GM12875 (cell line): Measurements from ENCODE around the gene RELN.

Experiments used
- H3K4me3 ChIP-seq: one replicate; pipeline ENCODE4 v1.5.1; 2011; ENCODE audit warnings: low read depth, low read length, control low read depth
- TF ChIP-seq, protein P1 (sequence below): IDR thresholded peaks from 2 replicates; pipeline ENCODE4 v1.5.1; 2011; ENCODE audit warnings: low read depth, mild to moderate bottlenecking, control low read depth, inconsistent platforms, low read length, moderate library complexity, borderline replicate concordance; ENCODE audit not compliant: insufficient read depth

RELN gene

DNA sequence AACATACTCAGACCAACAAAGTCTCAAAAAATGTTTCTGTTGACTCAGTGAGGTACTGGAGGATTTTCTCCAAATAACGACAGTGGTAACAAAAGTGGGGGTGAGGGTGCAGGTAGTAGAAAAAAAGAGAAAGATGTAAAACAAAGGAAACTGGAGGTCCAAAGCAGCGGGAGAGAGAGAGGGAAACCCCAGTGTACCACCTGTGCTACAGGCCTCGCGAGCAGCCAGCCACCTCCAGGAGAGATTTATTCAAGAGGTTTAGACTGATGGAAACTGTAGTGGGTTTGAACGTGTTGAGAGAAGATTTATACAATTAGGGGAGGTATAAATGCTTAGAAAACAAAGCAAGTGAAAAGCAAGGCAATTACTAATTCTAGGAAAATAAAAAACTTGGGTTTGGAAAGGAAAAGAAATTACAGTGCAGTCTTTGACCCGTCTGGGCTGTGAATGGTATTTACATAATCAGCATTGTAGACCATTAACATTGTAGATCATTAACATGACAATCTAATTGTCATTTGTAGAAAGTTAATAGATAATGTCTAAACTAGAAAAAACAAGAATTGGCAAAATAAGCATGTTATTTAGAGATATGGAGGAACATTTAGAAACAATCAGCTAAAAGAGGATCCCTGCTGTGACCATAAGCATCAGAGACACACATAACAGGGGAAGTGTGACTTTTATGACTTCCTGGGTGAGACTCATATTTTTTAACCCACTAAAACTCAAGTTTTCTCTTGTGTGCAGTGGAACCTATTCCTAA, 180.0 kb downstream of the RELN start:
- H3K4me3 ChIP-seq, result no peak overlapping the region
- TF ChIP-seq, protein P1, sequence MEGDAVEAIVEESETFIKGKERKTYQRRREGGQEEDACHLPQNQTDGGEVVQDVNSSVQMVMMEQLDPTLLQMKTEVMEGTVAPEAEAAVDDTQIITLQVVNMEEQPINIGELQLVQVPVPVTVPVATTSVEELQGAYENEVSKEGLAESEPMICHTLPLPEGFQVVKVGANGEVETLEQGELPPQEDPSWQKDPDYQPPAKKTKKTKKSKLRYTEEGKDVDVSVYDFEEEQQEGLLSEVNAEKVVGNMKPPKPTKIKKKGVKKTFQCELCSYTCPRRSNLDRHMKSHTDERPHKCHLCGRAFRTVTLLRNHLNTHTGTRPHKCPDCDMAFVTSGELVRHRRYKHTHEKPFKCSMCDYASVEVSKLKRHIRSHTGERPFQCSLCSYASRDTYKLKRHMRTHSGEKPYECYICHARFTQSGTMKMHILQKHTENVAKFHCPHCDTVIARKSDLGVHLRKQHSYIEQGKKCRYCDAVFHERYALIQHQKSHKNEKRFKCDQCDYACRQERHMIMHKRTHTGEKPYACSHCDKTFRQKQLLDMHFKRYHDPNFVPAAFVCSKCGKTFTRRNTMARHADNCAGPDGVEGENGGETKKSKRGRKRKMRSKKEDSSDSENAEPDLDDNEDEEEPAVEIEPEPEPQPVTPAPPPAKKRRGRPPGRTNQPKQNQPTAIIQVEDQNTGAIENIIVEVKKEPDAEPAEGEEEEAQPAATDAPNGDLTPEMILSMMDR, result no peak

DNA sequence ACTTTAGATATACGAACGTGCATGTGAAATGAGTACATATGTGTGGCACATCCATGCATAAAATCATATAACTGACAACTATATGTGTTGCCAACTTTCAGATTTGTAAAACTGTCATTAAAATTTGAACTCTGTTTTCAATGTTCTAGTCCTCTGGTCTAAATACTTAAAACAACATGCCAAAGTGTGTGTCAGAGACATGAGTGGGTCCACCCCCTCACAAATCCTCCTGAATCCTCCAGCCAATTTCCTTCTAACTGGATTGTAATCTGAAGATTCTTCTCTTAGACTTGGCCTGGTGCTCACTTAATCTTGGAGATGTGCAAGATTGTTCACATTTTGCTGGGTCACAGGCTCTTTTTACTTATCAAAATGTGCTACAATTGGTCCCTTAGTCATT, 184.1 kb downstream of the RELN start:
- H3K4me3 ChIP-seq, result no peak overlapping the region
- TF ChIP-seq, protein P1, result no peak

DNA sequence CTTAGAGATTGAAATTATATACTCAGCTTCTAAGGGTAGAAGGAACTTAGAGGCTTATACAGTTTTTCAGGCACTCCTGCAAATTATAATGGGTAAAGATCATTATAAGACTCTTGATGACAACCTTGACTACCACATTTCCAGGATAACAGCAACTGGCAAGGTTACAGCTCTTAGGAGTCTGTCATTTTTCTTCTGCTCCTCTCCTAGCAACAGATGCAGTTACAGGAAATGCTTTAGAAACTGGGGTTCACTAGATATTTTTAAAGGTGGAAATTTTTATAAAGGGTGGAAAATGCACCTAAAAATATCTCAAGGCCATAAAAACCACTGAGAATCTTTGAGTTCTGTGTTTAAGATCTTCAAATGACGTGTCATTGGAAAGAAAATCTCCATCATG, 185.8 kb downstream of the RELN start:
- TF ChIP-seq, protein P1, result no peak
- no peak overlapping the region for H3K4me3 ChIP-seq

DNA sequence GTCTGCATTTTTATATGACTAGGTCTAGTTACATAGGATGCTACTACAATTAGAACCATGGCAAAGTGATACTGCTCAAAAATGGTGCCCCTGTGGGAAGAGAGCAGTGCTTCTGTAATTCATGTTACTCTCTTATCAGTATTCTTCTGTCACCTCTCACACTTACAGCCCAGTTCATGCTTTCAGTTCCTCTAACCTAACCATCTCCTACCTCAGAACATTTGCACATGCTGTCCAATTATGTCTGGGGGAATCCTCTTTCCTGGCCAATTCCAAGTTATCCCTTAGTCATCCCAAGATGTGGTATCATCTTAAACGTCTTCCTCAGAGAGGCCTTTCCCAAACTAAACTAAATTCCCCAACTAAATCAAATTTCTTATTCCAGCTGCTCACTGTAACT, 190.2 kb downstream of the RELN start:
- H3K4me3 ChIP-seq, result no peak overlapping the region
- TF ChIP-seq, protein P1, result no peak

DNA sequence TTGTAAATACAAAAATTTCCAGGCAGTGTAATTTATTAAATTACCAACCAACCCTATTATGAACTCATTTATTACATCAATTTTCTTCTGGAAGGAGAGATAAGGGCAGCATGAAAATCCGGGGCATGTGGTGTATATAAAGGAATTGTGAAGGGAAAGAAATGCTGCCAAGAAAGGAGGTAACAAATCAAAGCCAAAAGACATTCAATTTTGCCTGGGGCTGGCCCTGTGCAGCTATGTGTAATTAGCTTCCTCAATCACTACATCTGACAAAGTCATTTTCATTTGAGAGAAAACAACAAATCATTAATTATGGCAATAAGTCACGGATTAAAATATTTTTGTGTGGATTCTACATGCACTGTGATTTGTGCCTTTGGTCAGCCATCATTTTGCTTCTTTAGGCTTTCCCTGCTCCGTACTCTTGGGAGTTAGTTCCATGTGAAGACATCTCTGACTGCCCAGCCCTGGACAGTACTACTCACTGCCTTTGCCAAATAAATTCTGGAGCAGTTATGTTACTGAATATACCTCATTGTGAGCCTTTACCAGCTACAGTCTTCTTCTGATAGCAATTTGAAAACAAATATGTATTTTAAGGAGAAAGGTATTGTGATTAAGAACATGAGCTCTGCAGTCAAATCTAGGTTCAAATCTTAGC, 191.7 kb downstream of the RELN start:
- H3K4me3 ChIP-seq, result no peak overlapping the region
- TF ChIP-seq, protein P1, result no peak

DNA sequence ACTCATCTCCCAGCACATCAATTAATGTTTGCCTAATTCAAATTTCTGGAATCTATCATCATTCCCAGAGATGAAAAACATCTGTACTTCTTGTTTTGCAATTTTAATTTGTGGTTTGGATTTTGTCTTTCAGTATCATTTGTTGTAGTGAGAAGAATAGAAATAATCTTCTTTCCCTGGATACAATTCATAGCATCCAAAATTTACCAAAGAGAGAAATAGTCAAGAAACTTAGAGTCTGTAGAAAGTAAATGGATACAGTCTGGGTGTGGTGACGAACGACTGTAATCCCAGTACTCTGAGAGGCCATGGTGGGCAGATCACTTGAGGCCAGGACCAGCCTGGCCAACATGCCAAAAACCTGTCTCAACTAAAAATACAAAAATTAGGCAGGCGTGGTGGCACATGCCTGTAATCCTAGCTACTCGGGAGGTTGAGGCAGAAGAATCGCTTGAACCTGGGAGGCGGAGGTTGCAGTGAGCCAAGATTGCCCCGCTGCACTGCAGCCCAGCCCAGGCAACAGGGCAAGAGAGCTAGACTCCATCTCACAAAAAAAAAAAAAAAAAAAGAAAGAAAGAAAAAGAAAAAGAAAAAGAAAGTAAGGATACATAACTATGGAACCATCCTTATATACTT, 193.0 kb downstream of the RELN start:
- no peak overlapping the region for H3K4me3 ChIP-seq
- TF ChIP-seq, protein P1, result no peak
